ENCODE measurements around the gene DDR2.
"Not testable (repeated sequence)": the region's sequence is repeated elsewhere in the genome, so short reads cannot be mapped to it uniquely, and the experiment has no call there.

DDR2 gene

DNA sequence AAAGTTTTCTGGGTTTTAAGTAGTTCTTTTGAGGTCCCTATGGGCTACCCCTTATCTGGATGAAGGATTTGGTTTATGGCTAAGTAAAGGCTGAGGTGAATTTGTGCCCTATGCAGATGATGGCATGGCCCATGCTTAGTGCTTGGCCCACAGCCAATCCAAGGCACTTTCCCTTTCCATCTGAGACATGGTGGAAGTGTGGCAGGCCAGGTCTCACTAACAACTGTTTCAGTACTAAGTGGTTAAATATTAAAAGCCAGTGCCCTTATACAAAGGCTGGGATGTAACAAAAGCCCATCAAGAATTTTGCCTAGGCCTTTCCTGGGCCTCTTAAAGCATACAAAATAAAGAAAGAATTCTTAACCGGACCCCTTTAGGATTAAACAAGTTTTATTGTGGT lies 156.5 kb downstream of the DDR2 start:
- DNase-seq = not testable (repeated sequence)

- DNase-seq = peak; percentile 89 to 95
These were observed 158.2 kb downstream of the DDR2 start, which contains the start of gene HSD17B7 for GRCh38 chr1:162790303-162790984. Gene HSD17B7, plus strand, starts transcription at chr1:162790702. Its CDS starts 99 bp downstream, at chr1:162790801.

DNA sequence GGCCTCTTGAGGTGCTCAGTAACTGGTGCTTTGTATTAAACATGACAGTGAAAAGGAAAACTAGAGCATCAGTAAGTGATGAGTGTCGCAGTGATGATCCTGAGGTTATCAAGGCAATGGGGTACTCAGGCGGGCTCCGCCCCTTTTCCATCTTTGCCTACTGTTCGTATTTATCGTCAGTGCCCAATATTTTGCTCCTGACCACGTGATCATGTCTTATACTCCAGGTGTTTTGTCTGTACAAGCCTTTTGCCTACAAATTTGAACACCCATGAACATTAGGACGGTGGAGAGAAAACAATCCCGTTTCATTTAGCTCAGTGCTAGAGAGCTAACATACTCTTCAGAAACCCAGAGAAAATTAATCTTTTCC lies 158.7 kb downstream of the DDR2 start:
- DNase-seq = peak; percentile 56 to 59

DNA sequence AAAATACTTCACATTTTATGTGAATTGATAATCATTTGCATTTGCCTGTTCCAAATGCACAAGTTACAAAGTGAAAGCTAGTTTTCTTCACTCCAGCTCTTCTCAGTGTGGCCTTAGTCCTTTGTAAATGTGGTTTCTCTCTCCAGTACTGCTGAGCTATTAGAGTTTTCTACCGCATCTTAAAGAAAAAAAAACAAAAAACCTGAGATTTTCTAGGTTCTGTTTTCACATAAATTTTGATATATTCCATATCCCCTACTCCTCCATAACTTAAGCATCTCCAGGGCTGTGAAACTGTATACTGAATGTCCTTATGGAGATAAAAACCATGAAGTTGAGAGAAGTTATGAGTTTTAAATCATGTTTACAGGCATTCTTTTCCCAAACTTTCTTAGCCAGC lies 162.0 kb downstream of the DDR2 start:
- not testable (repeated sequence) for DNase-seq

DNA sequence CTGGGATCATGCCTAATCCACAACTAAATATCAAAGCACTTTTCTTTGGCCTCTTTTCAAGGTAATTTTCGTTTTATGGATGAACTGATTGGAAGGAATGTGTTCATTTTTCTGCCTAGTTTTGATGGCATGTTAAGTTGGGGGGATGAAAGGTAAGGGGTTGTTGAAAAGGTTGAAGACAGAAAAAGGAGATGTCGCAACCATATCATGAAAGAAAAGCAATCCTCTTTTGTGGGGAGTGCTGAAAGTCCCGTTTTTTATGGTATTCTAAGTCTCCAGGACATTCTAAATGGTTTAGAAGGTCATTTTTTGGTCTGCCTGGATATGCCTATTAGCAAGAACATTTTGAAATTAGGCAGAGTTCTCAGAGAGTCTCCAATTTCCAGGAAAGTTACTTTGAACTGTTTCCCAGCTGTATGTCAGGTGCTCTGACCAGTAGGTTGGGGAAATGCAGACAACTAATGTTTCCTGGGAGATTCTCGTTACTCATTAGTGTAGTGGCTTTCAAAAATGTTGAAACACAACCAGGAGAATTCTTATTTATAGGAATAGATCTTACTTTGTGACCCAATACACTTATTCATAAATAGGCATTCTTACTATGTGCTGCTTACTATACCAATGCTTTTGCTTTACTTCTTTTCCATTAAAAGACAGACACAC lies 164.5 kb downstream of the DDR2 start:
- not testable (repeated sequence) for DNase-seq

GRCh38 chr1:162799995-162800830 lies 167.9 kb downstream of the DDR2 start:
- DNase-seq = peak; percentile 63 to 91

- not testable (repeated sequence) for DNase-seq
These were observed 175.2 kb downstream of the DDR2 start for GRCh38 chr1:162807503-162807902.

DNA sequence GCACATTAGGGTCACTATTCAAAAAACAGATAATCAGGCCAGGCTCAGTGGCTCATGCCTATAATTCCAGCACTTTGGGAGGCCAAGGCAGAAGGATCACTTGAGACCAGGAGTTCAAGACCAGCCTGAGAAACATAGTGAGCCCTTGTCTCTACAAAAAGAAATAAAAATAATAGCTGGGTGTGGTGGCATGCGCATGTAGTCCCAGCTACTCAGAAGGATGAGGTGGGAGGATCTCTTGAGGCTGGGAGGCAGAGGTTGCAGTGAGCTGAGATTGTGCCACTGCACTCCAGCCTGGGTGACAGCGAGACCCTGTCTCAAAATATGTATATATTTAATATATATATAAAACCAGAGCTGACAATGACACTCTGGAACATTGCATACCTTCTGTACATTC lies 180.1 kb downstream of the DDR2 start:
- DNase-seq = not testable (repeated sequence)

DNA sequence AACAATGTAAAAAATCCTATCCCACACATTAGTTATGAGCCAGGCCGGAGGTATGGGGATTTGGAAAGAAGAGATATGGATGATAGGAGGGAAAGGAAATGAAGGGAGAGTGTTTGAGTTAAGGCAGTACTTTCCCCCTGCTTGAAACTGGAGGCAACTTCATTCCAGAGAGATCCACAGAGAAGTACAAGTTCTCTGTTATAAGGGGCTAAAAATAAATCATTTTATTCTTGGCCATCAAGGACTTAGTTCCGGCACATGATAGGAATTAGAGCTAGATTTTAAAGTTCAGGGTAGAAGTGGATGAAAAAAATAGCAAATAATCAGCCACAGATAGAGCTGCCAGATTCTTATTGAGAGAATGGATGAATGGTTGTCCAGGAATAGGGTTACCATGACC lies 185.9 kb downstream of the DDR2 start:
- not testable (repeated sequence) for DNase-seq

DNA sequence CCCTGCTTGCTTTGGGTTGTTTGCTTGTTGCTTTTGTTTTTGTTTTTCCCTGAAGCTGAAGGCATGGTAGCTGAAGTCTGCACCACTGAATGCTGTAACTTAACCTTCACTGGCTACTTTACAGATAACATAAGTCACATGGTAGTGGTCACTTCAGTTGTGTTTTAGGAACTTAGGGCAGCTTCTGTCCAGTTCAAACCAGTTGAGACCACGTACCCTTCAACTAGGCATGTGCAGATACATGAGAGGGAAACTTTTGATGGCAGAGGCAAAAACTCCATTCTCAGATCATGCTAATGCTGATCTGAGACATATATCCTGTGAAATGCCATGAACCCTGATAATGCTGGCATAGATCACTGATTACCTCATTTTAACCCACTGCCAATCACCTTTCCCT lies 186.4 kb downstream of the DDR2 start:
- DNase-seq = not testable (repeated sequence)

DNA sequence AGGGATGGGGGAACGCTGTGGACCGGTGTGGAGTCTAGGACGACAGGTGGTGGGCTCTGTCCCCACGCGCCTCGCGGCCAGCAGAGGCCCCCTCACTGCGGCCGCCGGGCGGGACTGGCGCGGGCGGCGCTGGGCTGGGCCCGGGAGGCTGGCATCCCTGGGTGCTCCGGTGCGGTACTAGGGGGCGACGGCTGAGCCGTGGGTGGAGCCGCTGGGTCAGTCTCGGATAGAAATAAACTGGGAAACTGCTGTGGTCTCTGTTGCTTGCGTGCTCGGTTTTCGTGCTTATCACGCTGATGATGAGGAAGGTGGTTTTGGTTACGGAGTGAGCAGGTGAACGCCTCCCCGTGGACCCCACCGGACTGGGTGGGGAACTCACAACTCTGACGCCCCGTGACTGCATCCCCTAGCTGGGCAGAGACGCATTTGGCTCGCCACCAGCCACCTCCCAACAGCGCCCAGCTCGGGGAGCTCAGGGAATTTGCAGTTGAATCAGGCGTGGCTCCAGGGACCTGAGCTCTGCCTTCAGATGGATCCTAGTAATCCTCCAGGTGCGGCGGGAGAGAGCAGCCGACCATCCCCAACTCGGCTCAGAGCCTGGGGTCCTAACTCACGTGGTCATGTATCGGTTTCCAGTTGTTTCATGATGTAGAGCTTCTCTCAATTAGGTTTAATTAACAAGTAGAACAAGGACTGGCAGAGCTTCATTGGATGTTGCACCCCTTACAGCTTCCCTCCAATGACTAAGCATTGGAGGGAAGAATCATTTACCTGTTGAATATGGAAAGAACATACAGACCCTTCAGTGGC lies 190.3 kb downstream of the DDR2 start:
- DNase-seq = peak; percentile 98 to 99

GRCh38 chr1:162823231-162823630 lies 191.0 kb downstream of the DDR2 start:
- DNase-seq = no peak

DNA sequence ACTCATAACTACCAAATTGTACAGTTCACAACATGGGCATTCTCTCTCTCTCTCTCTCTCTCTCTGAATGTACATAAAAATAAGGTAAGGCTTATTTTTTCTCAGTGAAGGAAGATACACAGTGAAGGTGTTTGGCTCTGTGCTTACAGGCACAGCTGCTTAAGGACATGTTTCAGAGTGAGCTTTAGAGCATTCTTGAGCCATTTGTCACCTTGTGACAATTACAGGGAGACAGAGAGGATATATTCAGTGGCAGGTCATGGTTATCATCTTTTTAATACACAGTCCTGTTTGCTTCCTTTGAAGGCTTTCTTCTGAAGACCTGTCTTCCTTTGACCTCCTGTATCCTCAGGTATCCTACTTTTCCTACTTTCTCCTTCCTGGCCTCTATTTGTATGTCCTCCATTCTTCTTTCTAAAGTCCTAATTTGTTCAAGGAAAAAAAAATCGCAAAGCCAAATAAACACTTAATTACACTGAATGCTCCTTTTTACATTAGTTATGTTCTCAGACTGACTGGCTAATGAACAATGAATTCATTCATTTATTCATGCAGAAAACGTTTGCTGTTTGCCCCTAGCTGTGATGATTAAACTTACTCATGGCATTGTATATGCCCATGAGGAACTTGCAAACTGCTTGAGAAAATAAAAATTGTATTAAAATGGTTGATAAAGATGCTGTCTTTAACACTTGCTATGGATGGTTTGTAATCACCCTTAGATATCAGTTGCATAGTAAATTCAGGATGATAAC lies 191.7 kb downstream of the DDR2 start:
- peak; percentile 34 to 41 for DNase-seq

- no peak for DNase-seq
These were observed 197.0 kb downstream of the DDR2 start for GRCh38 chr1:162829268-162829667.

- no peak for DNase-seq
These were observed 200.2 kb downstream of the DDR2 start for GRCh38 chr1:162832470-162832869.

- no peak for DNase-seq
These were observed 203.1 kb downstream of the DDR2 start for GRCh38 chr1:162835157-162835899.
